IPS DF 19.7 (cell line): ENCODE results near the gene USHBP1.

Experiments used
- DNase-seq: peaks from one replicate; pipeline ENCODE4 v3.0.0-alpha.2; 2013; ENCODE audit warnings: low read depth, low spot score

USHBP1 gene

GRCh38 chr19:17264641-17264979, at the start of gene USHBP1:
Gene USHBP1 (minus strand): TSS chr19:17264745. CDS start chr19:17264299, 446 bp downstream.
- no peak for DNase-seq

- no peak for DNase-seq
Measured at GRCh38 chr19:17314007-17314593, 49.6 kb upstream of the USHBP1 start.

GRCh38 chr19:17312189-17313113, 47.9 kb upstream of the USHBP1 start:
- DNase-seq, result no peak

- DNase-seq, result no peak
Measured at GRCh38 chr19:17311455-17312188, 47.1 kb upstream of the USHBP1 start.

DNA sequence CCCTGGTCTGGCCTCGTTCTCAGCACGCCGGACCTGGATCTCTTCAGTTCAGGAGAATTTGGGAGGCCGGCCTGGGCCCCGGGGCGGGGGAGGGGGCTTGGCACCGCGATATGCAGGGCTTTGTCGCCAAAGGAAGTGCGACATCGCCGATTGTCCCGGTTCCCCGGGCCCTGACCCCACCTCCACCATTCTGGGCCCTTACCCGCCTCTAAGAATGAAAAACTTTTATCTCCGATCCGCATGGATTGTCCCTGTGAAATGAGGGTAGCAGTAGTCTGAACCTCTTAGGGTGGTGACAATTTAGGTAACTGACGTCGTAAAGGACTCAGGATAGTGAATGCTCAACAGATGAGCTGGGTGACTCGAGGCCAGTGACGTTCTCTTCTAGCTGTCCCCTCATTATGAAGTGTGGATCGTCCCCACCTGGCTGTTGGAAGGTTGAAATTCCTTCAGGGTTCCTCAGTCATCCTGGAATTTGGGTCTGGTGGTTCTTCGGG, 45.5 kb upstream of the USHBP1 start:
- DNase-seq, result no peak

- peak; percentile 100 for DNase-seq
Measured at GRCh38 chr19:17309198-17309964, 44.8 kb upstream of the USHBP1 start, which contains the start of gene DDA1. Gene DDA1 (plus strand): TSS chr19:17309563. CDS start chr19:17309655, 92 bp downstream.

GRCh38 chr19:17307876-17308377, 43.4 kb upstream of the USHBP1 start:
- no peak for DNase-seq

DNA sequence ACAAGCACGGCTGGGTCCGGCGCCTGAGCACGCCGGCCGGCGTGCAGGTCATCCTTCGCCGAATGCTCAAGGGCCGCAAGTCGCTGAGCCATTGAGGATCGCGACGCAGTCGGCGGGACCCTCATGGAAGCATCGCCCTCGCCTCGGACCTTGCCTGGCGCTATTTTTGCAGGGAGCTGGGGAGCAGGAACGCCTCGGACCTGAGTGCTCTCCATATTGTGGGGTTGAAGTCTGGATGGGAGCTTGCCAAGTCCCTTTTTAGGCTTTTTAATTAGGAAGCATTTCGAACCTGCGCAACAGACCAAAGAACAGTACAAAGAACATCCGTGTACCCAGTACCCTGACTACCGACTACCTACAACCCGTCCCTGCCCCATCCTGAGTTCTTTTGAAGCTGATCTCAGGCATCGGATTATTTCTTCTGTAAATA, 41.8 kb upstream of the USHBP1 start:
- DNase-seq, result no peak

- peak; percentile 98 for DNase-seq
Measured at GRCh38 chr19:17305517-17306284, 41.2 kb upstream of the USHBP1 start, which contains the start of gene MRPL34. Gene MRPL34 (plus strand): TSS chr19:17305872. CDS start chr19:17305893, 21 bp downstream.

DNA sequence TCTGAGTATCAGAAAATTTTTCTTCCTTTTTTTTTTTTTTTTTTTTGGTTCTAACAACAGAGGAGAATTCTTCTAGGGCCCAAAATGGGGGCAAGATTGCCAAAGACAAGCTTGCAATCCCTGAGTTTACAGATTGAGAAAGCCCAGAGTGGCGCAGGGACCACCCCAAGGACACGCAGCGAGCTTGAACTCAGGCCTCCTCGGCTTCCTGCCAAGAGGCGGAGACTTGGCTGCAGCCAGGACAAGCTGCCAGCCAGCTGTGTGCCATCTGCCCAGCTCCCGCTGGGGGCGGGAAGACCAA, 40.6 kb upstream of the USHBP1 start:
- no peak for DNase-seq

GRCh38 chr19:17304386-17305215, 40.1 kb upstream of the USHBP1 start:
- no peak for DNase-seq

- DNase-seq, result no peak
Measured at GRCh38 chr19:17303940-17304267, 39.4 kb upstream of the USHBP1 start.

- DNase-seq, result peak; percentile 75
Measured at GRCh38 chr19:17303167-17303939, 38.8 kb upstream of the USHBP1 start, which contains the start of gene ABHD8. Gene ABHD8 (minus strand): TSS chr19:17303425. CDS start chr19:17301616, 1,809 bp downstream.

GRCh38 chr19:17302391-17303166, 38.0 kb upstream of the USHBP1 start:
- no peak for DNase-seq

- DNase-seq, result no peak
Measured at GRCh38 chr19:17300992-17301619, 36.6 kb upstream of the USHBP1 start.

DNA sequence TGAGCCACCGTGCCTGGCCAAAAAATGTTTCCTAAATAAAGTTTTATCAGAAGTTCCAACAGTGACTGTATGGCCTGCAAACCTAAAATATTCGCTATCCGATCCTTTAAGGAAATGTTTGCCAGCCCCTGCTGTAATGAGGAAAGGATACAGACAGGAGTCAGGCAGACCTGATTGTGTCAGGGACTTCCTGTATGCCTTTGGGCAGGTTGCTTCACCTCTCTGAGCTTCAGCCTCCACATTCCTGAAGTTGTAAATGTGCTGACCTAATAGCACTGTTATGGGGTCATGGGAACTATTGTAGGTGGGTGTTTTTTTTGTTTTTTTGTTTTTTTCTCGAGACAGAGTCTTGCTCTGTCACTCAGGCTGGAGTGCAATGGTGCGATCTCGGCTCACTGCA, 32.4 kb upstream of the USHBP1 start:
- no peak for DNase-seq

DNA sequence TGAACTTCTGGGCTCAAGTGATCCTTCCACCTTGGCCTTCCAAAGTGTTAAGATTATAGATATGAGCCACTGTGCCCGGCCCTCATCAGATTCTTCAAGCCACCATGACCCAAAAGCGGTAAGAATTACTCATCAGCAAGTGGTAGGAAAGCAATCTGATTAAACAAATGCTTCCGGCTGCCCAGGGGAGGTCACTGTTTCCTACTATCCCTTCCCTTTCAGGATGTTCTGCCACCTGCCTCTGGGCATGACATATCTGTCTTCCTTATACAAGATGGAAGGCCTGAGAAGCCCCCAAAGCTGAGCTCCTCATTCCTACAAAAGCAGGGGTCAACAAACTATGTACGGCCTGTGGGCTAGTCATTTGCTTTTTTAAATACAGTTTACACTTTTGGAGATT, 31.7 kb upstream of the USHBP1 start:
- no peak for DNase-seq
